ENCODE measurements around the gene ACTR10.
"Not testable (repeated sequence)": the region's sequence is repeated elsewhere in the genome, so short reads cannot be mapped to it uniquely, and the experiment has no call there.

ACTR10 gene

GRCh38 chr14:58227096-58227819 lies 27.3 kb downstream of the ACTR10 start:
- no peak for DNase-seq

- peak; percentile 10 for DNase-seq
Observed at GRCh38 chr14:58238252-58239243, 38.6 kb downstream of the ACTR10 start.

- peak; percentile 86 for DNase-seq
Observed at GRCh38 chr14:58239244-58240195, 39.6 kb downstream of the ACTR10 start.

GRCh38 chr14:58243790-58244555 lies 44.0 kb downstream of the ACTR10 start:
- DNase-seq = no peak

- peak; percentile 97 for DNase-seq
Observed at GRCh38 chr14:58244556-58245387, 44.8 kb downstream of the ACTR10 start, which contains the start of gene PSMA3. Gene PSMA3, plus strand, starts transcription at chr14:58244843. Its CDS starts 78 bp downstream, at chr14:58244921.

DNA sequence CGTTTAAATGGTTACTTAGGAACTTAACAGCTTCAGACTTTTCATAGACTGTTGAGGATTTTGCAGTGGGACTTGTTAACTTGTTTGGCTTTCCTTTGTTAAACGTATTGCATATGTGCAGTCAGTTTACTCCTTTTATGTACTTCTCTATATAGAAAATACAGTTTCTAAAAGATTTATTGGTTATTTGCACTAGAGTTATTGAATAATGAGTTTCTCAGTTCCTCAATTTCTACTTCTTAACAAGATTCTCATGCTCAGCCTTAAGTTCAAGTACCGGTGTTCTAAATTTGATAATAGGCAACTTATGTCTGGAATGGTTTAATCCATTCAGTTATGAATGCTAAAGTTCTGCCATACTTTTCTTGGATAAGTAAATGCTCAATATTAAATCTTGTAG lies 45.6 kb downstream of the ACTR10 start:
- DNase-seq = no peak

- DNase-seq = no peak
Observed at GRCh38 chr14:58249611-58250010, 49.7 kb downstream of the ACTR10 start.

- DNase-seq = no peak
Observed at GRCh38 chr14:58258156-58258555, 58.2 kb downstream of the ACTR10 start.

GRCh38 chr14:58262005-58262404 lies 62.1 kb downstream of the ACTR10 start:
- DNase-seq = not testable (repeated sequence)

DNA sequence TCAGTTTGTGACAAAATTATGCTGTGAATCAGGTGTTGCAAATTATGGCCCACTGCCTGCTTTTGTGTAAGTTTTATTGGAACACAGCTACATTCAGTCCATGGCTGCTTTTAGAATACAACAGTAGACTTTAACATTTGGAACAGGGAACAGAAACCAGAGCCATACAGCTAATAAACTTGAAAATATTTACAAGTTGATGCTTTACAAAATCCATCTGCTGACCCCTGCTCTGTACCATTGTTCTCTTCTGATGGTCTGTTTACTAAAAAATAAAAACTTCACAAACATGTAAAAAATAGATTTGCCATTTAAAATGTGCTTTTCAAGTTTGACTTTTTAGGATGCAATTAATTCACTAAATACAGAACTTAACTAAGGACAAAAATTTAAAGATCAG lies 65.5 kb downstream of the ACTR10 start:
- DNase-seq = no peak

DNA sequence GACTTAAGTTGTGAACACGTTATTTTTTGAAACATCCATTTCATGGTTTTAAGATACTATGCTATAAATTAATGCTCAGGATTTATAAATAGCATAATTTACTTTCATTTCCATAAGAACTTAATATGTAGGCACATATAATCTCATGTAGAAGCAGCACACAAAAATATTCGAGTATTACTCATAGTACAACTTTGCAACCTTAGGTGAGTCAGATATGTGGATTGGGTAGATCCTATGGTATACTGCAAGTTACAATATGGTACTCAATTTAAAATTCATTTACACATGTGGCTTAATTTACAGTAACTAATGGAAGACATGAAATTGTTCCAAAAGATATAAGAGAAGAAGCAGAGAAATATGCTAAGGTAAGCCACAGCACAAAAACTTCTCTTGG lies 70.7 kb downstream of the ACTR10 start:
- no peak for DNase-seq

DNA sequence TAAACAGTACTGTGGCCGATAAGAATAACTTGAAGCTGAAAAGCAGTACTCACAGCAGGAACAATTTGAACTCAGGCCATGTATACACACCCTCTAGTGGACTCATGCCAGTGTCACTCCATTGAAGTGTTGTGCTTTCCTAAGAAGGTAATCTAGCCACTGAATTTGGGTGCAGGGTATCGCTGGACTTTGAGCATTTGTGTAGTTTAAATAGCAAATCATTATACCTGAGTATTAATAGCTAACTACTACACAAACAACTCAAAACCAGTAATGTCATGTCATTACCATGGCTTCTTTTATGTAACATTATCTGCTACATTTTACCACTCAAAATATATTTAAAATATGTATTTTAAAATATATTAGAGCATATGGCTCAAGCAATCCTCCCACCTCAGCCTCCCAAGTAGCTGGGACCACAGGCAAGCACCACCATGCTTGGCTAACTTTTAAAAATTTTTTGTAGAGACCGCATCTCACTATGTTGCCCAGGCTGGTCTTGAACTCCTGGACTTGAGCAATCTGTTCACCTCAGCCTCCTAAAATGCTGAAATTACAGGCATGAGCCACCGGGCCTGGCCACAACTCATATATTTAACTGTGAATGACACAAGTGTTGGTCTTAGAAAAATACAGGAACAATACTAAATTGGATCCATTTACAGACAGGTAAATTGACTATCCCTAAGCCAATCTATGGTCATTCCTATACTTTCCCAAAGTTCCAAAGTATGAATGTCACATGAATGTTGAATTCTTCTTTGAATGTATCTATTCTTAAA lies 72.8 kb downstream of the ACTR10 start:
- no peak for DNase-seq

DNA sequence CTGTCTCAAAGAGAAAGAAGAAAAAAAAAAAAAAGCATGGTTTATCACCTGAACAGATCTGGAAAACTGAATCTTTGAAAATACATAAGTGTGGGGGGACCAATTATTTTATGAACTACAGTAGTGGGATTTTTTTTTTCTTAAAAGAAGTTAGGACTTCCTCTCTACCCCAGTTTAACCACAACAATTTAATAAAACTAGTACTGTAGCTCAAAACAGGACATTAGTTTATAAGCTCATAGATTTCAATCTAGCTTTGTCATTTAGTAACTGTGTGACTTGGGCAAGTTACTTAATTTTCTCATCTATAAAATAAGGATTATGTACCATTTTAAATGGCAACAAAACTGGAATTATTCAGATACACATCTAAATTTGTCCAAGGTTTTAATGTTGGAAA lies 74.9 kb downstream of the ACTR10 start:
- no peak for DNase-seq

DNA sequence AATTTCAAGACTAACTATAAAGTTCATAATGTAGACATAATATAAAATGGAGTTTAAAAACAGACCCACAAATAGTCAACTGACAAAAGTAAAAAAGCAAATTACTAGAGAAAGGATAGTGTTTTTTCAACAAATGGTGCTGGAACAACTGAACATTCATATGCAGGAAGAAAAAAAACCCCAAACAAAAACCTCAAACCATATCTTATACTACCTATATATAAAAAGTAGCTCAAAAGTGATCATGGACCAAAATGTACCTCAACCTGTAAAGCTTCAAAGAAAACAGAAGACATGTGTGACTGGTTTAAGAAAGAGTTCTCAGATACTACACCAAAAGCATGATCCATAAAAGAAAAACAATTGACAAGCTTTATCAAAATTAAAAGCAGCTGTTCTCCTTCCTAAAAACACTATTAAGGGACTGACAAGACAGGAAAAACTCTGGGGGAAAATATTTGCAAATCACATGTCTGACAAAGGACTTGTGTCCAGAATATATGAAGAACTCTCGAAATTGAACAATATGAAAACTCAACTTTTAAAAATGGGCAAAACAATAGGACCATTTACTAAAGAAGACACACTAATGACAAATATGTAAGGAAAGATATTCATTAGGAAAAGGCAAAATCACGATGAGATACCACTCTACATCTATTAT lies 75.7 kb downstream of the ACTR10 start:
- no peak for DNase-seq

DNA sequence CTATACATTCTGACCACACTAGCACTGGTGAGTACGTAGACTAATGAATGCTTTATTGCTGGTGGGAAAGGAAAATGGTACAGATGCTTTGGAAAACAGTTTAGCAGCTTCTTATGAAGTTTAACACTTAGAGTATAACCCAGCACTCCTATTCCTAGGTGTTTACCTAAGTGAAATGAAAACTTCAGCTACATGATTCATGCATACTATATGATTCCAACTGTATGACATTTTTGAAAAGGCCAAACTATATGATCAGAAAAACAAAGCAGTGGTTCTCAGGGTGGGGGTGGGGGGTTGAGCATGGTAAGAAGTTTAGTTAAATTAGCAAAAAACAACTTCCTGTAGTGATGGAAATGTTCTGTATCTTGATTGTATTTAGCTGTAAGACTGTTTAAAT lies 76.3 kb downstream of the ACTR10 start:
- no peak for DNase-seq

- no peak for DNase-seq
Observed at GRCh38 chr14:58278177-58278576, 78.2 kb downstream of the ACTR10 start.

- peak; percentile 29 for DNase-seq
Observed at GRCh38 chr14:58280954-58281787, 81.2 kb downstream of the ACTR10 start.

DNA sequence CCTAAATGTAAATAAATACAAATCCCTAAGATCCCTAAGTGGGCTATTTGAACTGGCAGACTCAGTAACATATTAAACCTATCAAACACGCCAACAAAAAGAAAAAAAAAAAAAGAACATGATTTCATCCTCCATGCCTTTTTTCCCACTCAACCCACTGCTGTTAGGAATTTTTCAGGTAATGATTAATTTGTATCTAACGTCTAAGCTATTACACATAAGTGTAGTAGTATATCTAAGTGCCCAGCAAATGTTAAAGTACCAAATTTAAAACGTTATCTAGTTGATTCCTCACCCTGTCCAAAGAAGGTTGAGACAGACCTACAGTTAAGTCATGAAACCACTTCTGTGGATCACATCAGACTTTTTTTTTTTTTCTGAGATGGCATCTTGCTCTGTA lies 82.0 kb downstream of the ACTR10 start:
- DNase-seq = no peak

Data from CD4-positive, alpha-beta T cell treated with Interleukin-17A for 4 hours (primary cell).